ENCODE measurements around the gene C2.

C2 gene

DNA sequence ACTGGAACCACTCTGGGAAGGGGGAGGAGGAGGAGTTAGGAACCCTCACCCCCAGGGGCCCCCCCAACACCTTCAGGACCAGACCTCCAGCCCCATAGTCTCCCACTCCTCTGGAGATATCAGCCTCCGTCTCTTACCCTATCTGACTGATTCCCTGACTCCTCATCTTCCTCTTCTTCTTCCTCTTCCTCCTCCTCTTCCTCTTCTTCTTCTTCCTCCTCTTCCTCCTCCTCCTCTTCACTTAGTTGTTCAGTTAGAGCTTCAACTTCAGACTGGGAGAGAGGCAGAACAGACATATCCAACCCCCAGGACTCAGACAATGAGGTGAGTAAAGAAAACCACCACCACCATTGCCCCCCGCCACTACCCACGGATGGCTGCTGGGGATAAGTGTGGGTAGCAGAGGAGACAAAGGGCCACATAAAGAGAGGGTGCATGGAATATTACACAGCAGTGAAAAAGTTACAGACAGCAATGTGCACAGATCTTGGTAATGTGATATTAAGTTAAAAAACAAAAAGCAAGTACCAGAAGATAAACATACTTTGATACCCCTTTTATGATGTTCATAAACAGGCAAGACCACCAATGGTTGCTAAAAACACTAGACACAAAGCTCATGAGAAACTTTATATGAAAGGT is 38.1 kb upstream of the C2 start:
- no peak for FAIRE-seq
- no peak for TF ChIP-seq POLR2A (IDR thresholded peaks at IDR 0.05; ENCODE audit: low read depth, low read length)

DNA sequence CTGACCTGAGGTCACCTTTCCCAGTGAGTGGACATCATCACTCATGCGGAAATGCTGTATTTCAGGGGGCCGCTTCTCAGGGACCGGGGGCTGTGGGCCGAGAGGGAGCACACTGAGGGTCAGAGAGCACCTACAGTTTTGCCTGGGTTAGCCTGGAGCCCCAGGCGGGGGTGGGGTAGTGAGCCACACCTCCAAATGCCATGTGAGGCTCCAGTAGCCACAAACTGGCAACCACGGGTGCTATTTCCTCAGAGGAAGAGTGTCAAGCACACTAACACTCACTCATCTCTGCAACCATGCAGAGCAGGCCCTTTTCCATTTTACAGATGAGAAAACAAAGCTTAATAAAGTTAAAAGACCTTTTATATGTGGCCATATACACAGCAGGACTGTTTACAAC is 34.7 kb upstream of the C2 start:
- no peak for TF ChIP-seq POLR2A (IDR thresholded peaks at IDR 0.05; ENCODE audit: low read depth, low read length)
- DNase-seq (ENCODE audit: insufficient read length, low spot score) (no peak), FAIRE-seq (no peak)

More for the DNA sequence above, 38.1 kb upstream of the C2 start:
- DNase-seq (ENCODE audit: insufficient read length, low spot score): no peak

GRCh38 chr6:31896493-31896855 is 31.0 kb upstream of the C2 start:
- TF ChIP-seq POLR2A (IDR thresholded peaks at IDR 0.05; ENCODE audit: low read depth, low read length): no peak
- no peak for DNase-seq (ENCODE audit: insufficient read length, low spot score)
- FAIRE-seq: no peak

- DNase-seq (ENCODE audit: insufficient read length, low spot score): no peak
Observed at GRCh38 chr6:31896856-31897611, 30.5 kb upstream of the C2 start.

GRCh38 chr6:31897612-31898382 is 29.7 kb upstream of the C2 start, which contains the start of gene EHMT2:
TSS of gene EHMT2 (minus strand) at chr6:31897698. CDS start at chr6:31897677, 21 bp downstream.
- DNase-seq (ENCODE audit: insufficient read length, low spot score) (peak; percentile 79), FAIRE-seq (no peak)
- peak; percentile 46; the same call in 1 of the 2 replicates for TF ChIP-seq POLR2A (IDR thresholded peaks at IDR 0.05; ENCODE audit: low read depth, low read length)

More at GRCh38 chr6:31896856-31897611, 30.5 kb upstream of the C2 start:
- FAIRE-seq: no peak
- TF ChIP-seq POLR2A (IDR thresholded peaks at IDR 0.05; ENCODE audit: low read depth, low read length): no peak

DNA sequence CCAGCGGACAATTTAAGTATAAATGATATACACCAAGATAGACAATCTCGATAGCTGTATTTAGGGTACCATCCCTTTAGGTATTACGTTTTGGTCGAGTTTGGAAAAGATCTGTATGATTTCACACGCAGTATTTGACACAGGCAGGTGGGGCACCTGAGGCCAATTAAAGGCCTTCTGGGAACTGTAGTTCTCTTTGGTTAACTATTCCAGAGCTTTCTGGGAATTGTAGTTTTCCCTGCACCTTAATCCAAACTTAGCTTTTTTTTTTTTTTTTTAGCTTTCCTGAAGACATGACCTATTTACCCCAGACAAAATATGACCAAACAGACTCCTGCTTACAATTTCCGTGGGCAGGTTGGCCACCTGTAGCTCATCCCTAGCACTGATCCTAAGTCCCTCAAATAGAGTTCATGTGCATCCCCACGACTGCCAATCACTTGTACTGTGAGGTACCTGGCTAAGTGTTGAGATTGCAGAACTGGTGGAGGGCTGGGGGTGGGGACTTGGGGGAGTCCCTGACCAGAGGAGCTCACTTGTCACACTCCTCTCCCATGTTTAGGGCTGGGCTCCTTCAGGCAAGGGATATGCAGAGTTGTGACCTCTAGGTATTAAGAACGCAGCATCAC is 29.0 kb upstream of the C2 start:
- DNase-seq (ENCODE audit: insufficient read length, low spot score) (peak; percentile 50), FAIRE-seq (no peak)
- no peak for TF ChIP-seq POLR2A (IDR thresholded peaks at IDR 0.05; ENCODE audit: low read depth, low read length)

GRCh38 chr6:31899215-31899614 is 28.3 kb upstream of the C2 start:
- FAIRE-seq (no peak), DNase-seq (ENCODE audit: insufficient read length, low spot score) (no peak)
- TF ChIP-seq POLR2A (IDR thresholded peaks at IDR 0.05; ENCODE audit: low read depth, low read length): no peak

DNA sequence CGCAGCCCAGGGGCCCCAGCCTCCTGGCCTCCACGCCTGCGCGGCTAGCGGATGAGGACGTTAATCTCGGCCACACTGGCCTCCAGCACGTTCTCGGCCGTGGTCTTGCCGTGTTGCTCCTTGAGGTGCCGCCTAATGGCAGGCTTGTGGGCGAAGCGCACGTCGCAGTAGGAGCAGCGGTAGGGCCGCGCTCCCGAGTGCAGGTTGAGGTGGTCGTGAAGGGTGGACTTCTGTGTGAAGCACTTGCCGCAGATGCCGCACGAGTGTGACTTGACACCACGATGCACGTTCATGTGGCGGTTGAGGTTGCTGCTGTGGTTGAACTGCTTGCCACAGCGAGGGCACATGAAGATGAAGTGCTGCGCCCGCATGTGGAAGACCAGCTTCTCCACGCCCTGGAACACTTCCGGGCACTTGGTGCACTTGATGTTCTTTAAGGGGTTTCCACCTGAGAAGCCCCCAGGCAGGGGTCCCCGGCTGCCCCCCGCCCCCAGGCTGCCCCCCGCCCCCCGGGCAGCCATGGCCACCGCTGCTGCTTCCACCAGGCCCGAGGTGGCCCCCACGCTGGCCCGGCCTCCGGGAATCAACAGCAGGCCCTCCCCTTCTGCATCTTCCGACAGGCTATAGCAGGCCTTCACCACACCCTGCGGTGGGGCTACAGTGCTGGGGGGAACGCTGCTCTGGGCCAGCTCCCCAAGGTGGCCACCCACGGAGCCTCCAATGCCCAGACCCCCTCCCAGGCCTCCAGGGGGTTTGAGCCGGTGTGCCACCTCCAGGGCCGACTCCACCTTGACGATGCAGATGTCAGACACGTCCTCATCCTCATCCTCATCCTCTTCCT is 27.4 kb upstream of the C2 start:
- DNase-seq (ENCODE audit: insufficient read length, low spot score) (no peak), FAIRE-seq (no peak)
- no peak for TF ChIP-seq POLR2A (IDR thresholded peaks at IDR 0.05; ENCODE audit: low read depth, low read length)

- FAIRE-seq (no peak), DNase-seq (ENCODE audit: insufficient read length, low spot score) (no peak)
- TF ChIP-seq POLR2A (IDR thresholded peaks at IDR 0.05; ENCODE audit: low read depth, low read length): no peak
Observed at GRCh38 chr6:31900917-31901414, 26.6 kb upstream of the C2 start.

DNA sequence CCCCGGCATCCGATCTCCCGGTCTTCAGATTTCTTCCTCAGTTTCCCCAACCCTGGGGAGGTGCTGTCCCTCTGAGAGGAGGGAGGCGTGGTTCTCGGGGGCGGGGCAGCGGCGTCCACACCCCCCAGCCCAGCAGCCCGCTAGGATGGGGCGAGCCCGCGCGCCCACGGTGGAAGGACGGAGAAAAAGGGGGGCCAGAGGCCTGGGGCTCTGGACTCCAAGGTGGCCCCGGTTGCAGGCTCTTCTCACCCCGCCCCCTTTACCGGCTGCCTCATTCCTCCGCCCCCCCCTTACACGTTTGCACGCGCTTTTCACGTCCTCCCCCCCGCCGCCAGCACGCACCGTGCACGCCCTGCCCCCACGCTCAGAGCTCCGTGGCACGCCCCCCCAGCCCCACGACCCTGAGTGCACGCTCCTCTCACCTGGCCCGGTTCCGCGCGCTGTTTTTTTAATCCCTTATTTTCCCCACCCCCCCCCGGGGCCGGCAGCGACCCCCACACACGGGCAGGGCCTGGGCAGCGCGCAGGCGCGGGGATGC is 26.0 kb upstream of the C2 start:
- peak; percentile 55 for DNase-seq (ENCODE audit: insufficient read length, low spot score)
- 0 out of 2 replicates have a peak, but pooled peaks have one; percentile 16 for TF ChIP-seq POLR2A (IDR thresholded peaks at IDR 0.05; ENCODE audit: low read depth, low read length)
- no peak for FAIRE-seq

DNA sequence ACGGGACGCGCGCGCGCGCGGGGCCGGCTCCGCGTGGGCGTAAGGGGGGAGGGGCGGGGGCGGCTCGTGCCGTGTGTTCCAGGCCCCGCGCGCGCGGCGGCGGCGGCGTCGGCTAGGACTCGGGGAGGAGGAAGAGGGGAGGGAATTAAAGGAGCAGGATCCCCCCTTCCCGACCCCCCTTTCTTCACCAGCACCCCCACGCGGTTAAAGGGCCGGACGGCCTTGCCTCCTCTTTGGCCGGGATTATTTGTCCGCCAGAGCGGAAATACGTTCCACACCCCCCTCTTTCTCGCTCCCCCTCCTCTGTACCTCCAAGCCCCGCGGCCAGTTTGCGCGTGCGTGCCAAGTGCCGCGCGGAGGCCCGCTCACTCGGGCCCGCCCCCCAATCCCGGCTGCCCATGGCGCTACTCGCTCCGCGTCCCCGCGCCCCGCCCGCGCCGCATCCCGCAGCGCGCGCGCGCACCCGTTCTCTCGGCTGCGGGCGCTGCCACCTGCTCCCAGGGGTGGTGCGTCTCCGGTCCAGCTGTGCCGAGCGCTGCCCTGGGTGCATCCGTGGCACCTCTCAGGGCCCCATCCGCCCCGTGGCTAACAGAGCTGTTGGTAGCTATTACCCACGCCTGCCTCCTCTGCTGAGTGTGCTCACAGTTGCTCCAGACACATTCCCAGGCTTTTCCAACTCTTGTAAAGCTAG is 25.4 kb upstream of the C2 start, which contains the start of gene ZBTB12:
TSS of gene ZBTB12 (minus strand) at position 134 of the 691 bp plus-strand sequence. CDS start 781 bp downstream, outside the sequence.
- TF ChIP-seq POLR2A (IDR thresholded peaks at IDR 0.05; ENCODE audit: low read depth, low read length): peak; percentile 34; the same call in 1 of the 2 replicates
- DNase-seq (ENCODE audit: insufficient read length, low spot score): peak; percentile 86
- peak; percentile 30 for FAIRE-seq

- no peak for DNase-seq (ENCODE audit: insufficient read length, low spot score)
- no peak for FAIRE-seq
Observed at GRCh38 chr6:31903957-31904356, 23.6 kb upstream of the C2 start.

More at GRCh38 chr6:31903957-31904356, 23.6 kb upstream of the C2 start:
- TF ChIP-seq POLR2A (IDR thresholded peaks at IDR 0.05; ENCODE audit: low read depth, low read length): no peak
